ENCODE measurements around the gene CCDC83.

CCDC83 gene

DNA sequence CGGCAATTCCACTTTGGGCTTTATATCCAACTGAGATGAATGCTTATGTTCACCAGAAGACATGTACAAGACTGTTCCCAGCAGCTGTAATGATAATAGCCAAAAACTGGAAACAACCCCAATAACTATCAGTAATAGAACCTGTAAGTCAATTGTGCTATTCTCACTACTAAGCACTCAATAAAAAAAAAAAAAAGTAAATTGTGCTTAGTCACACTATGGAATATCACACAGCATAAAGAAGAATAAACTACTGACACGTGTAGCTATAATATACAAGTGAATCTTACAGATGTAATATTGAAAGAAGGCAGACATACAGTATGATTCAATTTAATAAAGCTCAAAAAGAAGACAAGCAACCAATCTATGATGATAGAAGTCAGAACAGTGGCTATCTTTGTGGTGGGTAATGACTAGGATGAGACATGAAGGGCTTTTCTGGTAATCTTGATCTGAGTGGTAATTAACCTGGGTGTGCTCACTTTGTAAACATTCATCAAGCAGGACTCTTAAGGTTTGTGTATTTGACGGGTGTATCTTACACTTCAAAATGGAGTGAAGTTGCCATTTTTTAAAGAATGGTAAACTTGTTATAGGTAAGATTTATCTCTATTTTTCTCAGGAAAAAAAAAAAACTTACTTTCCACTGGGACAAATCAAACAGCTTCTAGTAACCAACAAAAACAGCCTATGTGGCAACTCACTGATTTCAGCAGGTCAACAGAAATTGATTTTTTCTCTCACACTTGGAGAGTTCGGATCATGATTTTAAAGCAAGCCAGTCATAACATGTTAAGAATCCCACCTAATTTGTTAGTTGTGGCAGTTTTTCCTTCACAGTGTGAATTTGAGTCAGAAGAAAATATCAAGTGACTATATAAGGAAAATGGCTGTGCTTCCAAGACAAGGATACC, 84.2 kb downstream of the CCDC83 start:
- DNase-seq (ENCODE audit: low read depth) = no peak
- TF ChIP-seq, protein P1, sequence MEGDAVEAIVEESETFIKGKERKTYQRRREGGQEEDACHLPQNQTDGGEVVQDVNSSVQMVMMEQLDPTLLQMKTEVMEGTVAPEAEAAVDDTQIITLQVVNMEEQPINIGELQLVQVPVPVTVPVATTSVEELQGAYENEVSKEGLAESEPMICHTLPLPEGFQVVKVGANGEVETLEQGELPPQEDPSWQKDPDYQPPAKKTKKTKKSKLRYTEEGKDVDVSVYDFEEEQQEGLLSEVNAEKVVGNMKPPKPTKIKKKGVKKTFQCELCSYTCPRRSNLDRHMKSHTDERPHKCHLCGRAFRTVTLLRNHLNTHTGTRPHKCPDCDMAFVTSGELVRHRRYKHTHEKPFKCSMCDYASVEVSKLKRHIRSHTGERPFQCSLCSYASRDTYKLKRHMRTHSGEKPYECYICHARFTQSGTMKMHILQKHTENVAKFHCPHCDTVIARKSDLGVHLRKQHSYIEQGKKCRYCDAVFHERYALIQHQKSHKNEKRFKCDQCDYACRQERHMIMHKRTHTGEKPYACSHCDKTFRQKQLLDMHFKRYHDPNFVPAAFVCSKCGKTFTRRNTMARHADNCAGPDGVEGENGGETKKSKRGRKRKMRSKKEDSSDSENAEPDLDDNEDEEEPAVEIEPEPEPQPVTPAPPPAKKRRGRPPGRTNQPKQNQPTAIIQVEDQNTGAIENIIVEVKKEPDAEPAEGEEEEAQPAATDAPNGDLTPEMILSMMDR (IDR thresholded peaks at IDR 0.05; ENCODE audit: low read depth, low read length) = no peak
- H3K4me3 ChIP-seq (ENCODE audit: low read depth, low read length) = no peak overlapping the region

DNA sequence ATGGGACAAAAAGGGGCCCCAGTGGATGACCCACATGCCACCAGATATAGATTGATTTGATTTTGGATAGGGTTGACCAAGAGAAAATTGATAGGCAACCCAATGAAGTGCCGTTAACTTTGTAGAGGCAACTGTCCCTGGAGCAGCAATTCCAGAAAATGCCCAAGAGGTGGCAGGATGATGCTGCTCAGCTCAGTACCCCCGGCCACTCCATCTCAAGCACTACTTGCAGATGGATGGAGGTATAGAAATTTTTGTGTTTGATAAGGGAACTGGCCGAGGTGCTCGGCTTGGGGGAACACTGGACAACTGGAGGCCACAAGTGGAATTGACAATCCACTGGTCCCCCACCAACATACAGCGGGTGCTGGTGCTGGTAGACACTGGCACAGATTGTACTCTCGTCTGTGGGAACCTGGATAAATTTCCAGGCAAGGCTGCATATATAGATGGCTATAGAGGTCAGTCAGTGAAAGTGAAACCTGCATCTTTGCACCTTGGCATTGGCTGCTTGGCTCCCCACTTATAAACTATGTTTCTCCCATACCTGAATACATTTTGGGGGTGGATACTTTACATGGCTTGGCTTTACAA, 86.3 kb downstream of the CCDC83 start:
- TF ChIP-seq, protein P1 (IDR thresholded peaks at IDR 0.05; ENCODE audit: low read depth, low read length) = peak; percentile 71
- TF ChIP-seq POLR2A (IDR thresholded peaks at IDR 0.05; ENCODE audit: extremely low read depth, insufficient read length) = no peak
- TF ChIP-seq, protein P2, sequence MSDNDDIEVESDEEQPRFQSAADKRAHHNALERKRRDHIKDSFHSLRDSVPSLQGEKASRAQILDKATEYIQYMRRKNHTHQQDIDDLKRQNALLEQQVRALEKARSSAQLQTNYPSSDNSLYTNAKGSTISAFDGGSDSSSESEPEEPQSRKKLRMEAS (IDR thresholded peaks at IDR 0.05; ENCODE audit: low read depth, low read length) = no peak
- TF ChIP-seq MYC (IDR thresholded peaks at IDR 0.05; ENCODE audit: low read depth, low read length) = no peak
- H3K4me3 ChIP-seq (ENCODE audit: low read depth, low read length) = no peak overlapping the region
- DNase-seq (ENCODE audit: low read depth) = peak; percentile 76

DNA sequence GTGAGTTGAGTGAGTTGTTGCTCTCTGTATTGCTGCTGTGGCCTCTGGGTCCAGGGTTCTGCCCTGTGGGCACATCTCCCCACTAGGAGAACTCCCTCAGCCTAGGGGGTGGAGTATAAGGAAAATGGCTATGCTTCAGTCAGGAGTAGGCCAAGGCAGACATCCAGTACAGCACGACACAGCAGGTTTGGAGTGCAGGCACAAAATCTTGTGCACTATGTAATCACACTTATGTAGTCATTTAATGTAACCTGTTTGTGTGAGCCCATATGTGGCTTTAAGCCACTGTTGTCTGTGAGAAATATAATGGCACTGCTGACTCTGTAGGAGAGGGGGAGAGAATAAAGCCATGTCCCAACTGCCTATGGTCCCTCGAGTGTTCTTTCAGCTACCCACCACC, 90.1 kb downstream of the CCDC83 start:
- peak; percentile 23 for DNase-seq (ENCODE audit: low read depth)
- TF ChIP-seq, protein P2 (IDR thresholded peaks at IDR 0.05; ENCODE audit: low read depth, low read length) = no peak
- no peak for TF ChIP-seq MYC (IDR thresholded peaks at IDR 0.05; ENCODE audit: low read depth, low read length)
- TF ChIP-seq, protein P1 (IDR thresholded peaks at IDR 0.05; ENCODE audit: low read depth, low read length) = no peak
- H3K4me3 ChIP-seq (ENCODE audit: low read depth, low read length) = no peak overlapping the region

DNA sequence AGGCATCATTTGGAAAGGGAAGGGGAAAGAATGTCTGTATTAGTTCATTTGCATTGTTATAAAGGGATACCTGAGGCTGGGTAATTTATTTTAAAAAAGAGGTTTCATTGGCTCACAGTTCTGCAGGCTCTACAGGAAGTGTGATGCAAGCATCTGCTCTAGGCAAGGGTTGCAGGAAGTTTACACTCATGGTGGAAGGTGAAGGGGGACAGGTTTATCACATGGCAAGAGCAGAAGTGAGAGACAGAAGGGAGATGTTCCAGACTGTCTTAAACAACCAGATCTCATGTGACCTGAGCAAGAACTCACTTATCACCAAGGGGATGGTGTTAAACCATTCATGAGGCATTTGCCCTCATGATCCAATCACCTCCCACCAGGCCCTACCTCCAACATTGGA, 90.6 kb downstream of the CCDC83 start:
- H3K4me3 ChIP-seq (ENCODE audit: low read depth, low read length) = no peak overlapping the region
- no peak for TF ChIP-seq POLR2A (IDR thresholded peaks at IDR 0.05; ENCODE audit: extremely low read depth, insufficient read length)
- TF ChIP-seq, protein P2 (IDR thresholded peaks at IDR 0.05; ENCODE audit: low read depth, low read length) = no peak
- TF ChIP-seq, protein P1 (IDR thresholded peaks at IDR 0.05; ENCODE audit: low read depth, low read length) = no peak
- TF ChIP-seq MYC (IDR thresholded peaks at IDR 0.05; ENCODE audit: low read depth, low read length) = no peak
- no peak for DNase-seq (ENCODE audit: low read depth)

DNA sequence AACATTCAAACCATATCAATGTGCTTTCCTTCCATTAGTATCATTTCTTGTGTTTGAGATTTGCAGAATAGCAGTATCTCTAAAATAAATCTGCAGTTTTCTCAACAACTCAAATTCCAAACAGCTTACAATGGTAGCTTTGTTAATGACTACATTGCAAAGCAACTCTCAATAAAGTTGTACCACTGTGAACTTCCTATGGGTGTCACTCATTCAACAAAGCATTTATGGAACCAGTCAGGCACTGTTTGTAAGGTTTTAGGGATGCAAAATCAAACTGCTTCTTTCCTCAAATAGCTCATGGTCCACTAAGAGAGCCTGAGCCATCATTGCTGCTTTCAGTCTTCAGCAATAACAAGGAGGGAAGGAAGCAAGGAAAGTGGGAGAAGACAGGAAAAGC, 91.0 kb downstream of the CCDC83 start:
- H3K4me3 ChIP-seq (ENCODE audit: low read depth, low read length) = no peak overlapping the region
- DNase-seq (ENCODE audit: low read depth) = no peak
- no peak for TF ChIP-seq POLR2A (IDR thresholded peaks at IDR 0.05; ENCODE audit: extremely low read depth, insufficient read length)
- TF ChIP-seq, protein P2 (IDR thresholded peaks at IDR 0.05; ENCODE audit: low read depth, low read length) = no peak
- no peak for TF ChIP-seq MYC (IDR thresholded peaks at IDR 0.05; ENCODE audit: low read depth, low read length)
- TF ChIP-seq, protein P1 (IDR thresholded peaks at IDR 0.05; ENCODE audit: low read depth, low read length) = no peak
